A673 (cell line): ENCODE results near the gene PCBP1. TPM values are rescaled to one million over a fixed set of nuclear protein-coding genes. Genes with fewer than 3 reads are reported as not detected.

Source experiments
- BruUV-seq: library from RNA; stranded (reverse); fragments of 400-500 nt; replicated peaks from 2 replicates; lab custom pipeline; 2021; lab: Mats Ljungman, UMichigan
- CTCF ChIA-PET: fragments of 300-600 bp; sonication (Branson Sonifier 250); formaldehyde crosslinking; loops from one replicate; lab custom pipeline; 2022; ENCODE audit warnings: antibody characterized with exemption; lab: Charles Lee
- POLR2A ChIA-PET: fragments of 300-600 bp; sonication (Branson Sonifier 250); formaldehyde crosslinking; loops from one replicate; lab custom pipeline; 2022; ENCODE audit warnings: antibody characterized with exemption; ENCODE audit not compliant: low non-redundant PET; lab: Charles Lee
- DNase-seq: peaks from one replicate; pipeline ENCODE4 v3.0.0-alpha.2; 2015; ENCODE audit warnings: low spot score
- H3K27ac ChIP-seq: fragments of 200-600 bp; sonication (generic); 2 replicates; pipeline ENCODE4 v1.5.1; 2016; ENCODE audit warnings: mixed run types, low read depth, mild to moderate bottlenecking, mixed read lengths, antibody characterized with exemption, low read length; ENCODE audit not compliant: poor library complexity, severe bottlenecking
- H3K27me3 ChIP-seq: fragments of 200-600 bp; sonication (generic); replicated peaks from 2 replicates; pipeline ENCODE4 v1.6.1; 2017; ENCODE audit warnings: mixed run types, low read depth, mild to moderate bottlenecking, mixed read lengths, antibody characterized with exemption, low read length; ENCODE audit not compliant: insufficient read depth, poor library complexity
- H3K36me3 ChIP-seq: fragments of 200-600 bp; sonication (generic); 2 replicates; pipeline ENCODE4 v1.6.1; 2016; ENCODE audit warnings: mixed run types, mild to moderate bottlenecking, mixed read lengths, antibody characterized with exemption, low read length; ENCODE audit not compliant: insufficient read depth, poor library complexity, severe bottlenecking
- H3K4me1 ChIP-seq: fragments of 200-600 bp; sonication (generic); 2 replicates; pipeline ENCODE4 v1.6.1; 2017; ENCODE audit warnings: mixed run types, mild to moderate bottlenecking, mixed read lengths, antibody characterized with exemption, low read length; ENCODE audit not compliant: insufficient read depth, poor library complexity, severe bottlenecking
- H3K4me3 ChIP-seq: fragments of 200-600 bp; sonication (generic); 2 replicates; pipeline ENCODE4 v1.5.1; 2016; ENCODE audit warnings: low read depth, mixed run types, mild to moderate bottlenecking, mixed read lengths, low read length; ENCODE audit not compliant: poor library complexity, severe bottlenecking
- H3K9me3 ChIP-seq: fragments of 200-600 bp; sonication (generic); 2 replicates; pipeline ENCODE4 v1.6.1; 2016; ENCODE audit warnings: mixed run types, low read depth, mild to moderate bottlenecking, mixed read lengths, antibody characterized with exemption, low read length; ENCODE audit not compliant: poor library complexity, severe bottlenecking
- EZH2 ChIP-seq: fragments of 200-600 bp; sonication (generic); IDR thresholded peaks from 2 replicates; pipeline ENCODE4 v1.6.1; 2017; ENCODE audit warnings: borderline replicate concordance, low read depth, mild to moderate bottlenecking, mixed read lengths, antibody characterized with exemption, low read length; ENCODE audit not compliant: poor library complexity, severe bottlenecking
- intact Hi-C: fragments of 100-400 bp; cut with micrococcal nuclease; formaldehyde crosslinking; loops from one replicate; pipeline ENCODE4 v1.10.0; 2022; ENCODE audit not compliant: unreplicated experiment
- total RNA-seq: library from RNA; stranded (reverse); gene quantifications from 2 replicates; pipeline ENCODE4 v1.2.3, GENCODE V29; 2021
- TF ChIP-seq, protein P1 (sequence below): fragments of 300-800, 200-600 bp; sonication (generic); conservative IDR thresholded peaks from 2 replicates; pipeline ENCODE4 v1.5.1; 2017; ENCODE audit warnings: low read depth, mild to moderate bottlenecking, antibody characterized with exemption, low read length, moderate library complexity, mixed read lengths

PCBP1 gene
- total RNA-seq, 1 experiment from 2014 or later, result 350 TPM

DNA sequence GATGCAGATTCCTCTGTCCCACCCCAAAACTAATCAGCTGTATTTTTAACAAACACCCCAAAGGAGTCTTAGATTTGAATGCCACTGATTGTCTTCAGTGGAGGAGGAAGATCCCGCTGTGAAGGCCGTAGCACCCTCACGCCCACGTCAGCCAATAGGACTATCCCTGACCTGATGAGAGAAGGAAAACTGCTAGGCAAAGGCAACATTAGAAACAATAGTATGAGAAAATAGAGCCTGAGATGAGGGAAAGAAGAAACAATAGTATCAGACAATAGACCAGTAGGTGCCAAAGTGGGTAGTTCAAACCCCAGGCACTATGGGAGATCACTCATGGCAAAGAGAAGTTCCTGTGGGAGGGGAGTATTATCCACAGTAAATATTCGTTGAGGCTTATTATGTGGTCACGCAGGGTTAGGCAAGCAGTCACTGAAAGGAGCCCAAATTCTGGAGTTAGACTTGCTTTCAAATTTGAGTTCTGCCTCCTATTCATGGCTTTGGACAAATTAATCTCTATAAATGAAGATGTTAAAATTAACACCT is 2.8 kb downstream of the PCBP1 start:
- peaks cover 18% of the 10 kb centered on the region for H3K36me3 ChIP-seq
- H3K4me3 ChIP-seq, result peak overlapping the region; percentile 85
- POLR2A ChIA-PET, result interaction anchor here (0.6 kb wide), 1 partner anchor 16 kb away, joined by 6 read pairs; no protein-coding TSS in a partner anchor
- no peak for TF ChIP-seq EZH2
- TF ChIP-seq, protein P1, sequence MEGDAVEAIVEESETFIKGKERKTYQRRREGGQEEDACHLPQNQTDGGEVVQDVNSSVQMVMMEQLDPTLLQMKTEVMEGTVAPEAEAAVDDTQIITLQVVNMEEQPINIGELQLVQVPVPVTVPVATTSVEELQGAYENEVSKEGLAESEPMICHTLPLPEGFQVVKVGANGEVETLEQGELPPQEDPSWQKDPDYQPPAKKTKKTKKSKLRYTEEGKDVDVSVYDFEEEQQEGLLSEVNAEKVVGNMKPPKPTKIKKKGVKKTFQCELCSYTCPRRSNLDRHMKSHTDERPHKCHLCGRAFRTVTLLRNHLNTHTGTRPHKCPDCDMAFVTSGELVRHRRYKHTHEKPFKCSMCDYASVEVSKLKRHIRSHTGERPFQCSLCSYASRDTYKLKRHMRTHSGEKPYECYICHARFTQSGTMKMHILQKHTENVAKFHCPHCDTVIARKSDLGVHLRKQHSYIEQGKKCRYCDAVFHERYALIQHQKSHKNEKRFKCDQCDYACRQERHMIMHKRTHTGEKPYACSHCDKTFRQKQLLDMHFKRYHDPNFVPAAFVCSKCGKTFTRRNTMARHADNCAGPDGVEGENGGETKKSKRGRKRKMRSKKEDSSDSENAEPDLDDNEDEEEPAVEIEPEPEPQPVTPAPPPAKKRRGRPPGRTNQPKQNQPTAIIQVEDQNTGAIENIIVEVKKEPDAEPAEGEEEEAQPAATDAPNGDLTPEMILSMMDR, result no peak
- BruUV-seq, result no TSS peak
- peak overlapping the region; percentile 10 for H3K27ac ChIP-seq
- CTCF ChIA-PET, result no interaction called here
- intact Hi-C loops, result no loop called here
- H3K4me1 ChIP-seq, result peaks cover 23% of the 10 kb centered on the region
- DNase-seq, result peak; percentile 31
- no peaks in the 10 kb centered on the region for H3K9me3 ChIP-seq
- no peaks in the 10 kb centered on the region for H3K27me3 ChIP-seq

DNA sequence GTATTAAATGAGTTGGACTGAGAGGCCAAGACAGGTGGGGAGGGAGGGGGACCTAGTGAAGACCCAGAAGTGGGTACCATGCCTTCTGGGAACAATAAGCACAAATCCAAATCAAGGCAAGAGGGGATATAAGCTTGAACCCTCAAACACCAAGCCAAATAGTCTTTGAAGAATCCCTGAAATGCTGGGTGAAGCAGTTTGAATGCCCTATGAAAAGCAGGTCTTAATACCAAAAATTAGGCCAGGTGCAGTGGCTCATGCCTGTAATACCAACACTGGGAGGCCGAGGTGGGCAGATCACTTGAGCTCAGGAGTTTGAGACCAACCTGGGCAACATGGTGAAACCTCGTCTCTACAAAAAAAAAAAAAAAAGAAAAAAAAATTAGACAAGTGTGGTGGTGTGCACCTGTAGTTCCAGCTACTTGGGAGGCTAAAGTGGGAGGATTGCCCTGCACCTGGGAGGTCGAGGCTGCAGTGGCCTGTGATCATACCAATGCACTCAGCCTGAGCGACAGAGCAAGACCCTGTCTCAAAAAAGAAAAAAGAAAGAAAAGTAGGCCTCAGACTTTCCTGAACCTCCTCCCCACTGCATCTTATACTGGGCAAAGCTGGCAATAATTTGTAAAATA is 3.5 kb downstream of the PCBP1 start:
- intact Hi-C loops, result no loop called here
- Histone ChIP-seq H3K36me3 (peaks cover 18% of the 10 kb centered on the region), H3K4me3 (no peak overlapping the region), H3K27ac (peak overlapping the region; percentile 25), H3K27me3 (no peaks in the 10 kb centered on the region), H3K9me3 (no peaks in the 10 kb centered on the region), H3K4me1 (peaks cover 16% of the 10 kb centered on the region)
- DNase-seq, result no peak
- BruUV-seq, result no TSS peak
- ChIA-PET POLR2A (no interaction called here), CTCF (no interaction called here)
- no peak for TF ChIP-seq EZH2
- TF ChIP-seq, protein P1, result no peak

DNA sequence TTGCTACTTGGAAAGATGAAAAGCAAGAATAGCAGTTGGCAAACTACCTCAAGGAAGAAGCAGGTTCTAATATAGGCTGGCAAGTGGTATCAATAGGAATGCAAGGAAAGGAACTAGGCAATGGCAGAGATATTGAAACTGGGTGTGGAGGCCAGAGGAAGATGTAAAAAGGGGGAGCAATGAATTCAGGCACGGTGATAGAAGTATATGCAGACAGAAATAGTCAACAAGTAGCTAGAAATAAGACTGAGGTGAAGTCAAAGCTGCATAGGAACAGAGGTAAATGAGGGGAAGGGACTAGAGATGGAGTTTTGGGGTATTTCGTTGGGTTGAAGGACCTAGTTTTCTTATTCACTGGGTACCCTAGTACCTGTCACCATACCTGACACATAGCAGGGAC is 4.1 kb downstream of the PCBP1 start:
- intact Hi-C loops, result no loop called here

More for the DNA sequence above, 4.1 kb downstream of the PCBP1 start:
- Histone ChIP-seq H3K36me3 (peaks cover 18% of the 10 kb centered on the region), H3K4me3 (no peak overlapping the region), H3K27ac (peak overlapping the region; percentile 25), H3K4me1 (peaks cover 11% of the 10 kb centered on the region), H3K9me3 (no peaks in the 10 kb centered on the region), H3K27me3 (no peaks in the 10 kb centered on the region)
- POLR2A ChIA-PET, result interaction anchor here (0.6 kb wide), 1 partner anchor 46 kb away, joined by 3 read pairs; no protein-coding TSS in a partner anchor
- DNase-seq, result no peak
- BruUV-seq, result no TSS peak
- CTCF ChIA-PET, result no interaction called here
- TF ChIP-seq EZH2, result no peak
- TF ChIP-seq, protein P1, result no peak
